Stomach (tissue), 4 donors: ENCODE measurements around the gene ERO1B.

Experiments used
- POLR2AphosphoS5 ChIP-seq, 3 donors: sonication (generic); formaldehyde crosslinking; IDR thresholded peaks; one replicate each; pipeline ENCODE4 v1.6.1; 2016; ENCODE audit warnings: antibody characterized with exemption in 3 of 3
- TF ChIP-seq, protein P1 (sequence below), 7 experiments: fragments of 450-650 bp in 4 of 7; fragments of 200-600 bp in 3 of 7; sonication (generic) in 3 of 7; IDR thresholded peaks; one replicate each; pipeline ENCODE4 v1.5.1; 2016 to 2019; ENCODE audit warnings: antibody characterized with exemption in 7 of 7, control low read depth in 2 of 7, mild to moderate bottlenecking in 1 of 7

DNA sequence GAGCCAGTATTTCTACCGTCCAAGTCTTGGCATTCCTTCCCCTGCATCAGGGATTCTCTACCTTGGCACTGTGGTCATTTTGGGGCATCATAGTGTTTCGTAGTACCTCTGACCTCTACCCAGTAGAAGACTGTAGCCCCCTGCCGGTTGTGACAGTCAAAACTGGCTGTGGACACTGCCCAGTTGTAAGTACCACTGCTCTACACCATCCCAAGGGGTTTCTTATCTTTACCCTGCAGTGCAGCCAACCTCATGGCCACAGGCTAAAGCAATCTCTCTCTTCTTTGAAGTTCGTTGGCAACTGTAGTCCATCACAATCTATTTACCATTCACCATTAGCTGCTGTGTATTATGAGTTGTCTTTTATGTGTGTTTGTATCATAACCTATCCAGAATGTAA, 29.3 kb upstream of the ERO1B start:
- no peak for TF ChIP-seq POLR2AphosphoS5 (IDR thresholded peaks at IDR 0.05)
- TF ChIP-seq, protein P1, sequence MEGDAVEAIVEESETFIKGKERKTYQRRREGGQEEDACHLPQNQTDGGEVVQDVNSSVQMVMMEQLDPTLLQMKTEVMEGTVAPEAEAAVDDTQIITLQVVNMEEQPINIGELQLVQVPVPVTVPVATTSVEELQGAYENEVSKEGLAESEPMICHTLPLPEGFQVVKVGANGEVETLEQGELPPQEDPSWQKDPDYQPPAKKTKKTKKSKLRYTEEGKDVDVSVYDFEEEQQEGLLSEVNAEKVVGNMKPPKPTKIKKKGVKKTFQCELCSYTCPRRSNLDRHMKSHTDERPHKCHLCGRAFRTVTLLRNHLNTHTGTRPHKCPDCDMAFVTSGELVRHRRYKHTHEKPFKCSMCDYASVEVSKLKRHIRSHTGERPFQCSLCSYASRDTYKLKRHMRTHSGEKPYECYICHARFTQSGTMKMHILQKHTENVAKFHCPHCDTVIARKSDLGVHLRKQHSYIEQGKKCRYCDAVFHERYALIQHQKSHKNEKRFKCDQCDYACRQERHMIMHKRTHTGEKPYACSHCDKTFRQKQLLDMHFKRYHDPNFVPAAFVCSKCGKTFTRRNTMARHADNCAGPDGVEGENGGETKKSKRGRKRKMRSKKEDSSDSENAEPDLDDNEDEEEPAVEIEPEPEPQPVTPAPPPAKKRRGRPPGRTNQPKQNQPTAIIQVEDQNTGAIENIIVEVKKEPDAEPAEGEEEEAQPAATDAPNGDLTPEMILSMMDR (IDR thresholded peaks at IDR 0.05) = no peak
